H9 (cell line): ENCODE results near the gene AVPR2. TPM values are rescaled to one million over a fixed set of nuclear protein-coding genes. Genes with fewer than 3 reads are reported as not detected.
A peak's percentile ranks its signal among the peaks of the same experiment; 100 is the strongest.

Experiments used
- DNase-seq: peaks from one replicate; pipeline ENCODE4 v3.0.0-alpha.2; 2017
- H2AFZ ChIP-seq: one replicate; pipeline ENCODE4 v1.6.1; 2013; ENCODE audit warnings: mild to moderate bottlenecking, low read length, control low read depth, moderate library complexity
- H2AK5ac ChIP-seq: 2 replicates; pipeline ENCODE4 v1.6.1; 2013; ENCODE audit warnings: low read length, control low read depth, mixed read lengths; ENCODE audit not compliant: insufficient read length
- H2BK120ac ChIP-seq: one replicate; pipeline ENCODE4 v1.6.1; 2013; ENCODE audit warnings: low read depth, mild to moderate bottlenecking, low read length, control low read depth, inconsistent platforms; ENCODE audit not compliant: poor library complexity, severe bottlenecking
- H2BK12ac ChIP-seq: 2 replicates; pipeline ENCODE4 v1.6.1; 2013; ENCODE audit warnings: low read length, control low read depth, mixed read lengths, low read depth; ENCODE audit not compliant: insufficient read length
- H2BK15ac ChIP-seq: 2 replicates; pipeline ENCODE4 v1.6.1; 2013; ENCODE audit warnings: low read depth, low read length, control low read depth
- H2BK20ac ChIP-seq: one replicate; pipeline ENCODE4 v1.6.1; 2013; ENCODE audit warnings: low read depth, mild to moderate bottlenecking, low read length, control low read depth, inconsistent platforms; ENCODE audit not compliant: poor library complexity, severe bottlenecking
- H2BK5ac ChIP-seq: 2 replicates; pipeline ENCODE4 v1.6.1; 2013; ENCODE audit warnings: low read length, control low read depth, mixed read lengths; ENCODE audit not compliant: insufficient read length
- H3K14ac ChIP-seq: 2 replicates; pipeline ENCODE4 v1.6.1; 2013; ENCODE audit warnings: low read length, control low read depth; ENCODE audit not compliant: insufficient read depth
- H3K18ac ChIP-seq: 2 replicates; pipeline ENCODE4 v1.6.1; 2013; ENCODE audit warnings: low read depth, mild to moderate bottlenecking, mixed read lengths, low read length, control low read depth; ENCODE audit not compliant: insufficient read length
- H3K23ac ChIP-seq: 2 replicates; pipeline ENCODE4 v1.6.1; 2013; ENCODE audit warnings: low read length, control low read depth, mixed read lengths, low read depth; ENCODE audit not compliant: insufficient read length
- H3K23me2 ChIP-seq: 2 replicates; pipeline ENCODE4 v1.6.1; 2013; ENCODE audit warnings: low read depth, mild to moderate bottlenecking, mixed read lengths, low read length, control low read depth; ENCODE audit not compliant: insufficient read length, poor library complexity, severe bottlenecking
- H3K27ac ChIP-seq: 2 replicates; pipeline ENCODE4 v1.5.1; 2013; ENCODE audit warnings: low read length, control low read depth, mixed read lengths, low read depth; ENCODE audit not compliant: insufficient read length
- H3K27me3 ChIP-seq: 2 replicates; pipeline ENCODE4 v1.6.1; 2013; ENCODE audit warnings: low read length, control low read depth, inconsistent platforms; ENCODE audit not compliant: insufficient read depth
- H3K4ac ChIP-seq: 2 replicates; pipeline ENCODE4 v1.6.1; 2013; ENCODE audit warnings: low read depth, mild to moderate bottlenecking, control low read depth, inconsistent platforms, low read length, moderate library complexity
- H3K4me1 ChIP-seq: 2 replicates; pipeline ENCODE4 v1.6.1; 2013; ENCODE audit warnings: low read length, control low read depth, inconsistent platforms; ENCODE audit not compliant: insufficient read depth
- H3K4me2 ChIP-seq: 2 replicates; pipeline ENCODE4 v1.6.1; 2013; ENCODE audit warnings: low read length, control low read depth, mixed read lengths; ENCODE audit not compliant: insufficient read length, insufficient read depth
- H3K56ac ChIP-seq: 2 replicates; pipeline ENCODE4 v1.6.1; 2013; ENCODE audit warnings: low read depth, mild to moderate bottlenecking, mixed read lengths, low read length, control low read depth; ENCODE audit not compliant: insufficient read length
- H3K79me1 ChIP-seq: 2 replicates; pipeline ENCODE4 v1.6.1; 2013; ENCODE audit warnings: low read depth, mild to moderate bottlenecking, moderate library complexity, low read length, control low read depth, inconsistent platforms; ENCODE audit not compliant: insufficient read depth, poor library complexity, severe bottlenecking
- H3K79me2 ChIP-seq: 2 replicates; pipeline ENCODE4 v1.6.1; 2013; ENCODE audit warnings: low read length, control low read depth, inconsistent platforms; ENCODE audit not compliant: insufficient read depth
- H3K9ac ChIP-seq: 2 replicates; pipeline ENCODE4 v1.6.1; 2013; ENCODE audit warnings: low read length, control low read depth, mixed read lengths; ENCODE audit not compliant: insufficient read length; ENCODE audit errors: extremely low read depth
- H3K9me3 ChIP-seq: one replicate; pipeline ENCODE4 v1.6.1; 2013; ENCODE audit warnings: low read depth, low read length, inconsistent platforms; ENCODE audit not compliant: control insufficient read depth
- H3T11ph ChIP-seq: one replicate; pipeline ENCODE4 v1.6.1; 2013; ENCODE audit warnings: mild to moderate bottlenecking, low read length, control low read depth, inconsistent platforms
- H4K20me1 ChIP-seq: one replicate; pipeline ENCODE4 v1.6.1; 2013; ENCODE audit not compliant: control insufficient read depth, insufficient read length, insufficient read depth
- H4K5ac ChIP-seq: 2 replicates; pipeline ENCODE4 v1.6.1; 2013; ENCODE audit warnings: low read depth, mild to moderate bottlenecking, mixed read lengths, low read length, control low read depth; ENCODE audit not compliant: insufficient read length
- H4K8ac ChIP-seq: replicated peaks from 2 replicates; pipeline ENCODE4 v1.6.1; 2013; ENCODE audit warnings: low read length, control low read depth, mixed read lengths, low read depth; ENCODE audit not compliant: insufficient read length
- H4K91ac ChIP-seq: 2 replicates; pipeline ENCODE4 v1.6.1; 2013; ENCODE audit warnings: low read depth, mild to moderate bottlenecking, moderate library complexity, mixed read lengths, low read length, control low read depth; ENCODE audit not compliant: insufficient read length
- H3K27ac Mint-ChIP-seq, 3 experiments: 2 replicates in 2 of 3; 3 replicates in 1 of 3; pipeline ENCODE4 v1.8.0; 2020 to 2021; ENCODE audit warnings: mixed read lengths in 3 of 3, mild to moderate bottlenecking in 1 of 3, moderate library complexity in 1 of 3
- H3K27me3 Mint-ChIP-seq: 2 replicates; pipeline ENCODE4 v1.8.0; 2021; ENCODE audit warnings: low read depth, mild to moderate bottlenecking, moderate library complexity, mixed read lengths
- H3K36me3 Mint-ChIP-seq, 3 experiments: 2 replicates in 2 of 3; 3 replicates in 1 of 3; pipeline ENCODE4 v1.8.0; 2020 to 2021; ENCODE audit warnings: low read depth in 3 of 3, mixed read lengths in 3 of 3; ENCODE audit not compliant: insufficient read depth in 1 of 3
- H3K4me1 Mint-ChIP-seq, 2 experiments: 2 replicates each; pipeline ENCODE4 v1.8.0; 2020; ENCODE audit warnings: mixed read lengths in 2 of 2
- H3K4me3 Mint-ChIP-seq, 2 experiments: 2 replicates in 1 of 2; 3 replicates in 1 of 2; pipeline ENCODE4 v1.8.0; 2020 to 2021; ENCODE audit warnings: mild to moderate bottlenecking in 2 of 2, mixed read lengths in 2 of 2, moderate library complexity in 1 of 2
- H3K9me3 Mint-ChIP-seq, 2 experiments: 2 replicates in 1 of 2; 3 replicates in 1 of 2; pipeline ENCODE4 v1.8.0; 2020; ENCODE audit warnings: mild to moderate bottlenecking in 2 of 2, mixed read lengths in 2 of 2, moderate library complexity in 1 of 2
- CTCF ChIP-seq: fragments of 200-600 bp; sonication (generic); conservative IDR thresholded peaks from 3 replicates; pipeline ENCODE4 v1.8.0; 2021; ENCODE audit warnings: antibody characterized with exemption, mild to moderate bottlenecking
- WGBS: extraction: QIAGEN DNeasy Blood & Tissue Kit; methylation state at CpG from one replicate; pipeline ENCODE4 v1.1.7; 2013; ENCODE audit warnings: missing lambda C conversion rate, low lambda C conversion rate, mixed read lengths; ENCODE audit not compliant: insufficient read length; ENCODE audit errors: extremely low coverage; 5-methylcytosine and 5-hydroxymethylcytosine counted together
- total RNA-seq: library from RNA; stranded (reverse); gene quantifications from 2 replicates; pipeline ENCODE4 v1.2.1, GENCODE V29; 2021

Gene AVPR2
- total RNA-seq, 1 experiment from 2014 or later, result not detected

GRCh38 chrX:153933748-153934147 is 29.3 kb downstream of the AVPR2 start:
- H3K79me1 ChIP-seq, result no peaks in the 10 kb centered on the region
- peaks cover 26% of the 10 kb centered on the region for H3K9me3 ChIP-seq
- Mint-ChIP-seq H3K4me1 (peaks cover 0 to 17% of the 10 kb centered on the region in 2 experiments; a peak in 2 of 4 replicates), H3K27me3 (no peaks in the 10 kb centered on the region), H3K36me3 (peaks cover 28 to 53% (median 30%) of the 10 kb centered on the region in 3 experiments), H3K27ac (no peak overlapping the region), H3K4me3 (peak overlapping the region; percentile 82 to 89), H3K9me3 (peaks cover 62 to 68% of the 10 kb centered on the region in 2 experiments)
- H4K8ac ChIP-seq, result no peak overlapping the region
- no peaks in the 10 kb centered on the region for H4K20me1 ChIP-seq
- H3K4me1 ChIP-seq, result no peaks in the 10 kb centered on the region
- no peaks in the 10 kb centered on the region for H3K27me3 ChIP-seq
- H2AFZ ChIP-seq, result no peak overlapping the region
- no peak overlapping the region for H2BK120ac ChIP-seq
- no peaks in the 10 kb centered on the region; the same call in 1 of the 2 replicates for H3K79me2 ChIP-seq
- H2BK20ac ChIP-seq, result no peak overlapping the region
- H3K18ac ChIP-seq, result no peak overlapping the region
- no peak overlapping the region for H3K56ac ChIP-seq
- no peak overlapping the region for H3K9ac ChIP-seq
- WGBS, result no CpG with 5 or more reads among the region's 7 CpGs
- no peak overlapping the region for H2AK5ac ChIP-seq
- no peak overlapping the region for H3T11ph ChIP-seq
- H3K4ac ChIP-seq, result no peak overlapping the region
- H2BK12ac ChIP-seq, result no peak overlapping the region
- H3K4me2 ChIP-seq, result peak overlapping the region; percentile 66
- no peak overlapping the region for H3K14ac ChIP-seq
- H4K5ac ChIP-seq, result no peak overlapping the region
- H3K23ac ChIP-seq, result no peak overlapping the region
- H4K91ac ChIP-seq, result no peak overlapping the region
- H2BK15ac ChIP-seq, result no peak overlapping the region
- TF ChIP-seq CTCF, result no peak
- H3K27ac ChIP-seq, result no peak overlapping the region
- peaks cover 7% of the 10 kb centered on the region for H3K23me2 ChIP-seq
- no peak for DNase-seq
- no peak overlapping the region for H2BK5ac ChIP-seq
